ENCODE results near the gene GYPE.
"Not testable (repeated sequence)": the region's sequence is repeated elsewhere in the genome, so short reads cannot be mapped to it uniquely, and the experiment has no call there.

GYPE gene

GRCh38 chr4:143869925-143870324 is 35.4 kb downstream of the GYPE start:
- DNase-seq (ENCODE audit: low read depth in 2 of 2) = not testable (repeated sequence)

GRCh38 chr4:143862716-143863115 is 42.6 kb downstream of the GYPE start:
- not testable (repeated sequence) for DNase-seq (ENCODE audit: low read depth in 2 of 2)

GRCh38 chr4:143858456-143858855 is 46.9 kb downstream of the GYPE start:
- DNase-seq (ENCODE audit: low read depth in 2 of 2) = no peak

- not testable (repeated sequence) for DNase-seq (ENCODE audit: low read depth in 2 of 2)
These were observed 47.7 kb downstream of the GYPE start for GRCh38 chr4:143857391-143858336.

GRCh38 chr4:143856017-143856557 is 49.3 kb downstream of the GYPE start:
- not testable (repeated sequence) for DNase-seq (ENCODE audit: low read depth in 2 of 2)

GRCh38 chr4:143854645-143855044 is 50.7 kb downstream of the GYPE start:
- DNase-seq (ENCODE audit: low read depth in 2 of 2) = not testable (repeated sequence)

GRCh38 chr4:143849296-143849695 is 56.1 kb downstream of the GYPE start:
- not testable (repeated sequence) for DNase-seq (ENCODE audit: low read depth in 2 of 2)

- not testable (repeated sequence) for DNase-seq (ENCODE audit: low read depth in 2 of 2)
These were observed 61.9 kb downstream of the GYPE start for GRCh38 chr4:143843506-143843832.

- DNase-seq (ENCODE audit: low read depth in 2 of 2) = not testable (repeated sequence)
These were observed 62.5 kb downstream of the GYPE start for GRCh38 chr4:143842624-143843505.

GRCh38 chr4:143839413-143839812 is 65.9 kb downstream of the GYPE start:
- DNase-seq (ENCODE audit: low read depth in 2 of 2) = not testable (repeated sequence)

- DNase-seq (ENCODE audit: low read depth in 2 of 2) = not testable (repeated sequence)
These were observed 71.2 kb downstream of the GYPE start for GRCh38 chr4:143834196-143834595.

GRCh38 chr4:143833676-143834075 is 71.7 kb downstream of the GYPE start:
- DNase-seq (ENCODE audit: low read depth in 2 of 2) = not testable (repeated sequence)

GRCh38 chr4:143830576-143830975 is 74.8 kb downstream of the GYPE start:
- DNase-seq (ENCODE audit: low read depth in 2 of 2) = not testable (repeated sequence)

GRCh38 chr4:143829239-143829620 is 76.1 kb downstream of the GYPE start:
- DNase-seq (ENCODE audit: low read depth in 2 of 2) = not testable (repeated sequence)

Measured in stimulated activated CD4-positive, alpha-beta T cell treated with anti-CD3 and anti-CD28 coated beads, Interleukin-4, amount 100 ng/mL, for 48 hours (primary cell).